ENCODE results near the gene TDRD6. TPM values are rescaled to one million over a fixed set of nuclear protein-coding genes. Genes with fewer than 3 reads are reported as not detected.
A peak's percentile ranks its signal among the peaks of the same experiment; 100 is the strongest.

The TDRD6 gene
- total and polyA plus RNA-seq, 8 donors: 0.34 to 2.2 (median 1.4) TPM

GRCh38 chr6:46667377-46667776 lies 20.3 kb upstream of the TDRD6 start:
- Histone ChIP-seq H3K27ac (no peak overlapping the region), H3K9me3 (no peaks in the 10 kb centered on the region), H3K36me3 (peaks cover 0 to 10% of the 10 kb centered on the region in 2 donors), H3K4me3 (no peak overlapping the region), H3K27me3 (no peaks in the 10 kb centered on the region), H3K4me1 (no peaks in the 10 kb centered on the region)
- TF ChIP-seq CTCF (IDR thresholded peaks at IDR 0.05): no peak
- ATAC-seq: no peak
- no peak for DNase-seq
- intact Hi-C loops (cut with DNase I): no loop called here

- Histone ChIP-seq H3K27ac (no peak overlapping the region), H3K36me3 (peaks cover 0 to 3% of the 10 kb centered on the region in 2 donors), H3K27me3 (no peaks in the 10 kb centered on the region), H3K9me3 (no peaks in the 10 kb centered on the region), H3K4me1 (no peaks in the 10 kb centered on the region), H3K4me3 (no peak overlapping the region)
- ATAC-seq: no peak
- TF ChIP-seq CTCF (IDR thresholded peaks at IDR 0.05): no peak
- no peak for DNase-seq
- intact Hi-C loops (cut with DNase I): no loop called here
Measured at GRCh38 chr6:46674410-46674809, 13.3 kb upstream of the TDRD6 start.

- Histone ChIP-seq H3K9me3 (no peaks in the 10 kb centered on the region), H3K4me3 (no peak overlapping the region)
- TF ChIP-seq CTCF (IDR thresholded peaks at IDR 0.05): no peak
Measured at GRCh38 chr6:46676604-46677313, 10.9 kb upstream of the TDRD6 start.

GRCh38 chr6:46677314-46677654 lies 10.4 kb upstream of the TDRD6 start:
- DNase-seq (no peak), ATAC-seq (peak; percentile 32)
- no peaks in the 10 kb centered on the region for H3K27me3 ChIP-seq
- intact Hi-C loops (cut with DNase I): no loop called here
- no peak overlapping the region for H3K27ac ChIP-seq
- no peaks in the 10 kb centered on the region for H3K4me1 ChIP-seq
- no peaks in the 10 kb centered on the region for H3K36me3 ChIP-seq
- no peak overlapping the region for H3K4me3 ChIP-seq
- TF ChIP-seq CTCF (IDR thresholded peaks at IDR 0.05): no peak
- no peaks in the 10 kb centered on the region for H3K9me3 ChIP-seq

More at GRCh38 chr6:46676604-46677313, 10.9 kb upstream of the TDRD6 start:
- no peaks in the 10 kb centered on the region for H3K4me1 ChIP-seq
- no peaks in the 10 kb centered on the region for H3K27me3 ChIP-seq
- DNase-seq (no peak), ATAC-seq (peak; percentile 56)
- H3K36me3 ChIP-seq: no peaks in the 10 kb centered on the region
- H3K27ac ChIP-seq: no peak overlapping the region
- intact Hi-C loops (cut with DNase I): no loop called here

GRCh38 chr6:46684771-46685170 lies 2.9 kb upstream of the TDRD6 start:
- TF ChIP-seq CTCF (IDR thresholded peaks at IDR 0.05): no peak
- H3K4me3 ChIP-seq: no peak overlapping the region
- no peaks in the 10 kb centered on the region for H3K36me3 ChIP-seq
- intact Hi-C loops (cut with DNase I): no loop called here
- H3K27me3 ChIP-seq: no peaks in the 10 kb centered on the region
- peaks cover 0 to 8% of the 10 kb centered on the region in 2 donors for H3K9me3 ChIP-seq
- DNase-seq (no peak), ATAC-seq (no peak)
- no peaks in the 10 kb centered on the region for H3K4me1 ChIP-seq
- H3K27ac ChIP-seq: no peak overlapping the region

All from left lung (tissue), 10 donors.